Astrocyte (in vitro differentiated cells and primary cell): ENCODE measurements around the gene PEPD.

Source experiments
- CTCF ChIP-seq: IDR thresholded peaks from 2 replicates; pipeline ENCODE4 v1.5.1; 2011; ENCODE audit warnings: low read depth, mild to moderate bottlenecking, inconsistent platforms, low read length, moderate library complexity; ENCODE audit not compliant: insufficient read depth
- EZH2 ChIP-seq: IDR thresholded peaks from 2 replicates; pipeline ENCODE4 v1.6.1; 2012; ENCODE audit warnings: mild to moderate bottlenecking, low read length, inconsistent platforms; ENCODE audit not compliant: insufficient read depth

- TF ChIP-seq CTCF (no peak), EZH2 (no peak)
These were observed 1.4 kb downstream of the PEPD start for GRCh38 chr19:33520048-33520643.
